GM23338 (cell line): ENCODE data around the gene MESP2. TPM values are rescaled to one million over a fixed set of nuclear protein-coding genes. Genes with fewer than 3 reads are reported as not detected.

Experiments
- ATAC-seq: fragments of 200-7000 bp; cut with Tn5 transposase; 3 replicates; pipeline ENCODE4 v1.9.1; 2020
- DNase-seq: peaks from one replicate; pipeline ENCODE4 v3.0.0-alpha.2; 2015; ENCODE audit warnings: low spot score
- H2AFZ ChIP-seq: fragments of 200-600 bp; sonication (generic); 2 replicates; pipeline ENCODE4 v1.8.0; 2016; ENCODE audit warnings: antibody characterized with exemption, mild to moderate bottlenecking, moderate library complexity
- H3F3A ChIP-seq: fragments of 200-600 bp; sonication (generic); replicated peaks from 2 replicates; pipeline ENCODE4 v1.8.0; 2017; ENCODE audit warnings: antibody characterized with exemption, mixed run types, low read depth
- H3K27ac ChIP-seq: fragments of 200-600 bp; sonication (generic); 2 replicates; pipeline ENCODE4 v1.6.1; 2016; ENCODE audit warnings: low read depth
- H3K27me3 ChIP-seq: fragments of 200-600 bp; sonication (generic); 2 replicates; pipeline ENCODE4 v1.8.0; 2016; ENCODE audit warnings: mild to moderate bottlenecking, mixed run types, moderate library complexity; ENCODE audit not compliant: insufficient read depth
- H3K36me3 ChIP-seq: fragments of 200-600 bp; sonication (generic); 2 replicates; pipeline ENCODE4 v1.8.0; 2016; ENCODE audit warnings: mild to moderate bottlenecking; ENCODE audit not compliant: insufficient read depth
- H3K4me1 ChIP-seq: fragments of 200-600 bp; sonication (generic); 2 replicates; pipeline ENCODE4 v1.8.0; 2016; ENCODE audit warnings: mild to moderate bottlenecking, moderate library complexity; ENCODE audit not compliant: insufficient read depth
- H3K4me2 ChIP-seq: fragments of 200-600 bp; sonication (generic); 2 replicates; pipeline ENCODE4 v1.7.1; 2017; ENCODE audit warnings: mixed run types
- H3K4me3 ChIP-seq: fragments of 200-600 bp; sonication (generic); 2 replicates; pipeline ENCODE4 v1.6.1; 2016; ENCODE audit warnings: mixed run types
- H3K79me2 ChIP-seq: fragments of 200-600 bp; sonication (generic); replicated peaks from 2 replicates; pipeline ENCODE4 v1.8.0; 2017; ENCODE audit warnings: mild to moderate bottlenecking; ENCODE audit not compliant: insufficient read depth
- H3K9me2 ChIP-seq: fragments of 200-600 bp; sonication (generic); 2 replicates; pipeline ENCODE4 v1.8.0; 2017; ENCODE audit not compliant: insufficient read depth
- H4K20me1 ChIP-seq: fragments of 200-600 bp; sonication (generic); replicated peaks from 2 replicates; pipeline ENCODE4 v1.8.0; 2017; ENCODE audit warnings: mild to moderate bottlenecking; ENCODE audit not compliant: insufficient read depth
- H3K27ac Mint-ChIP-seq: 2 replicates; pipeline ENCODE4 v1.8.0; 2020; ENCODE audit warnings: inconsistent platforms, mild to moderate bottlenecking, moderate library complexity, mixed read lengths
- H3K27me3 Mint-ChIP-seq: 3 replicates; pipeline ENCODE4 v1.8.0; 2022; ENCODE audit warnings: low read depth, mild to moderate bottlenecking, moderate library complexity, mixed read lengths, inconsistent platforms; ENCODE audit not compliant: insufficient read depth, poor library complexity
- H3K36me3 Mint-ChIP-seq: 3 replicates; pipeline ENCODE4 v1.8.0; 2021; ENCODE audit warnings: low read depth, mild to moderate bottlenecking, inconsistent platforms, moderate library complexity, mixed read lengths
- H3K4me1 Mint-ChIP-seq: 3 replicates; pipeline ENCODE4 v1.8.0; 2020; ENCODE audit warnings: mild to moderate bottlenecking, inconsistent platforms, mixed read lengths
- H3K4me3 Mint-ChIP-seq: 3 replicates; pipeline ENCODE4 v1.8.0; 2021; ENCODE audit warnings: moderate library complexity, mild to moderate bottlenecking, inconsistent platforms, mixed read lengths
- H3K9me3 Mint-ChIP-seq: 3 replicates; pipeline ENCODE4 v1.8.0; 2020; ENCODE audit warnings: moderate library complexity, mild to moderate bottlenecking, inconsistent platforms, mixed read lengths
- CREB1 ChIP-seq: fragments of 250-450 bp; sonication (Bioruptor Pico); IDR thresholded peaks from 2 replicates; pipeline ENCODE4 v1.5.0; 2020; ENCODE audit warnings: low read depth, mild to moderate bottlenecking, moderate library complexity
- CTCF ChIP-seq, 2 experiments: fragments of 200-600 bp in 1 of 2; sonication (generic) in 1 of 2; conservative IDR thresholded peaks; 2 replicates each; pipeline versions ENCODE4 v1.5.1 to v1.6.1; 2016 to 2017; ENCODE audit warnings: antibody characterized with exemption in 2 of 2, low read depth in 2 of 2, mild to moderate bottlenecking in 2 of 2, moderate library complexity in 1 of 2
- ETS1 ChIP-seq: IDR thresholded peaks from 2 replicates; pipeline ENCODE4 v1.6.1; 2016; ENCODE audit warnings: antibody characterized with exemption
- EZH2 ChIP-seq: fragments of 200-600 bp; sonication (generic); IDR thresholded peaks from one replicate; pipeline ENCODE4 v1.8.0; 2017; ENCODE audit warnings: antibody characterized with exemption, mild to moderate bottlenecking, low read depth; ENCODE audit not compliant: unreplicated experiment
- NANOG ChIP-seq: IDR thresholded peaks from 2 replicates; pipeline ENCODE4 v1.6.1; 2016; ENCODE audit warnings: antibody characterized with exemption, borderline replicate concordance
- POLR2AphosphoS5 ChIP-seq: IDR thresholded peaks from 2 replicates; pipeline ENCODE4 v1.6.1; 2016; ENCODE audit warnings: antibody characterized with exemption, low read depth
- STAT1 ChIP-seq: IDR thresholded peaks from one replicate; pipeline ENCODE4 v1.6.1; 2016; ENCODE audit warnings: antibody characterized with exemption; ENCODE audit not compliant: unreplicated experiment
- ZNF331 ChIP-seq: fragments of 250-450 bp; sonication (Bioruptor Pico); IDR thresholded peaks from 2 replicates; pipeline ENCODE4 v1.5.0; 2020; ENCODE audit warnings: low read depth, mild to moderate bottlenecking, moderate library complexity
- ZNF462 ChIP-seq: fragments of 250-450 bp; sonication (Bioruptor Pico); IDR thresholded peaks from 2 replicates; pipeline ENCODE4 v1.5.0; 2020; ENCODE audit warnings: mild to moderate bottlenecking, moderate library complexity
- polyA plus RNA-seq: library from polyadenylated mRNA; unstranded; fragments of >200 nt; fragmentation: Nextera tagmentation; extraction: Ambion mirVana; gene quantifications from 2 replicates; pipeline ENCODE4 v1.2.1, GENCODE V29; 2016
- total RNA-seq: library from RNA; depleted of rRNA; stranded (reverse); fragments of >200 nt; shearing (Covaris generic); gene quantifications from 2 replicates; pipeline ENCODE4 v1.2.3, GENCODE V29; 2014

The MESP2 gene
- total and polyA plus RNA-seq, 2 experiments from 2014 or later: 0.24 to 1.3 TPM

- Mint-ChIP-seq H3K27ac (no peak overlapping the region), H3K4me1 (peaks cover under 1% of the 10 kb centered on the region; the same call in 1 of the 3 replicates), H3K9me3 (no peaks in the 10 kb centered on the region), H3K4me3 (no peak overlapping the region), H3K27me3 (peaks cover 16% of the 10 kb centered on the region), H3K36me3 (no peaks in the 10 kb centered on the region)
- Histone ChIP-seq H3K27me3 (peaks cover 29% of the 10 kb centered on the region), H3K36me3 (no peaks in the 10 kb centered on the region), H4K20me1 (0 out of 2 replicates have a peak, but pooled peaks cover 5% of the 10 kb centered on the region), H2AFZ (no peak overlapping the region), H3K4me3 (no peak overlapping the region), H3K4me2 (no peak overlapping the region), H3K79me2 (no peaks in the 10 kb centered on the region), H3K9me2 (no peaks in the 10 kb centered on the region), H3K4me1 (peaks cover 10% of the 10 kb centered on the region), H3K27ac (no peak overlapping the region), H3F3A (no peaks in the 10 kb centered on the region)
- TF ChIP-seq CREB1 (CRISPR knock-in tag) (no peak), POLR2AphosphoS5 (no peak)
- ATAC-seq: no peak
- no peak for DNase-seq
These were observed 33.1 kb upstream of the MESP2 start for GRCh38 chr15:89743011-89743410.

- Mint-ChIP-seq H3K4me1 (peaks cover 6% of the 10 kb centered on the region), H3K9me3 (no peaks in the 10 kb centered on the region), H3K36me3 (no peaks in the 10 kb centered on the region), H3K27me3 (peaks cover 16% of the 10 kb centered on the region), H3K27ac (no peak overlapping the region), H3K4me3 (no peak overlapping the region)
- Histone ChIP-seq H3K27me3 (peaks cover 35% of the 10 kb centered on the region), H4K20me1 (peaks cover 9% of the 10 kb centered on the region; the same call in 1 of the 2 replicates), H3F3A (peaks cover 5% of the 10 kb centered on the region; the same call in 1 of the 2 replicates), H3K27ac (no peak overlapping the region), H3K4me2 (no peak overlapping the region), H3K36me3 (no peaks in the 10 kb centered on the region), H3K4me3 (no peak overlapping the region), H3K79me2 (no peaks in the 10 kb centered on the region), H2AFZ (no peak overlapping the region), H3K4me1 (peaks cover 16% of the 10 kb centered on the region), H3K9me2 (no peaks in the 10 kb centered on the region)
- DNase-seq (no peak), ATAC-seq (no peak)
- TF ChIP-seq POLR2AphosphoS5 (no peak), ETS1 (no peak), NANOG (no peak), CTCF (conservative IDR thresholded peaks at IDR 0.05; ENCODE audit: low read depth in 2 of 2) (no peak), ZNF462 (CRISPR knock-in tag) (no peak), EZH2 (no peak), STAT1 (no peak), ZNF331 (CRISPR knock-in tag) (no peak)
These were observed 32.5 kb upstream of the MESP2 start for GRCh38 chr15:89743594-89743993.
